ENCODE results near the gene PTK7. TPM values are rescaled to one million over a fixed set of nuclear protein-coding genes. Genes with fewer than 3 reads are reported as not detected.

PTK7 gene
- total and polyA plus RNA-seq, 2 of the 8 experiments (the other 6 are each of a cell fraction or from before 2014, with no cell fraction given) = 110 to 138 TPM

- peak; percentile 33 to 79; a peak in 2 of 4 replicates for TF ChIP-seq SIN3A (conservative IDR thresholded peaks at IDR 0.05 in 1 of 2, IDR thresholded peaks at IDR 0.05 in 1 of 2; ENCODE audit: low read depth in 1 of 2, low read length in 2 of 2)
- no peak for TF ChIP-seq ZNF274 (IDR thresholded peaks at IDR 0.05; ENCODE audit: borderline replicate concordance, extremely low read depth, low read length)
- TF ChIP-seq CREB1 (IDR thresholded peaks at IDR 0.05) = 0 out of 2 replicates have a peak, but pooled peaks have one; percentile 13
- no peak for TF ChIP-seq NRF1 (IDR thresholded peaks at IDR 0.05; ENCODE audit: low read depth, low read length)
- TF ChIP-seq EZH2 (IDR thresholded peaks at IDR 0.05; ENCODE audit: low read depth, low read length, severe bottlenecking) = no peak
- peak; percentile 92 to 99 (median 98) for TF ChIP-seq CTCF (IDR thresholded peaks at IDR 0.05; ENCODE audit: control extremely low read depth in 1 of 3, insufficient read depth in 1 of 3, low read depth in 1 of 3, low read length in 3 of 3)
- TF ChIP-seq JUN (IDR thresholded peaks at IDR 0.05; ENCODE audit: low read depth, low read length) = no peak
- TF ChIP-seq TAF7 (optimal IDR thresholded peaks at IDR 0.05; ENCODE audit: borderline replicate concordance, low read depth, low read length) = peak; percentile 36
- no peak for TF ChIP-seq POU5F1 (IDR thresholded peaks at IDR 0.05; ENCODE audit: low read depth, low read length)
- TF ChIP-seq GTF2F1 (IDR thresholded peaks at IDR 0.05; ENCODE audit: borderline replicate concordance, low read depth, low read length) = no peak
- TF ChIP-seq RBBP5 (IDR thresholded peaks at IDR 0.05; ENCODE audit: borderline replicate concordance, low read depth, low read length) = 0 out of 2 replicates have a peak, but pooled peaks have one; percentile 50
- no peak for TF ChIP-seq CBX8 (IDR thresholded peaks at IDR 0.05; ENCODE audit: borderline replicate concordance, low read depth, low read length)
- TF ChIP-seq ATF3 (IDR thresholded peaks at IDR 0.05; ENCODE audit: insufficient read depth, low read depth, low read length) = 0 out of 2 replicates have a peak, but pooled peaks have one; percentile 11
- TF ChIP-seq POLR2A (IDR thresholded peaks at IDR 0.05; ENCODE audit: control extremely low read depth in 1 of 2, low read depth in 2 of 2, low read length in 2 of 2) = 0 out of 3 replicates have a peak, but pooled peaks of 1 of the 2 experiments have one; percentile 36
- TF ChIP-seq SIRT6 (IDR thresholded peaks at IDR 0.05; ENCODE audit: low read length) = no peak
- peak; percentile 44 for TF ChIP-seq MAX (IDR thresholded peaks at IDR 0.05)
- TF ChIP-seq ATF2 (IDR thresholded peaks at IDR 0.05; ENCODE audit: low read length) = peak; percentile 67; the same call in 1 of the 2 replicates
- no peak for TF ChIP-seq BCL11A (IDR thresholded peaks at IDR 0.05; ENCODE audit: low read depth in 2 of 2, low read length in 2 of 2)
These were observed 67.4 kb downstream of the PTK7 start (continued) for GRCh38 chr6:43143235-43144128.
